KBM-7 (cell line): ENCODE results near the gene KRTAP22-1.

ENCODE experiments used
- DNase-seq: peaks from one replicate; pipeline ENCODE4 v3.0.0-alpha.2; 2015
- in situ Hi-C: fragments of 300-500 bp; cut with MboI; formaldehyde crosslinking; loops from 2 replicates; pipeline ENCODE4 v1.14.3; 2020; ENCODE audit warnings: low sequenced_read_pairs, low pct_unique_long_range_greater_than_20kb, mixed read lengths

The KRTAP22-1 gene

DNA sequence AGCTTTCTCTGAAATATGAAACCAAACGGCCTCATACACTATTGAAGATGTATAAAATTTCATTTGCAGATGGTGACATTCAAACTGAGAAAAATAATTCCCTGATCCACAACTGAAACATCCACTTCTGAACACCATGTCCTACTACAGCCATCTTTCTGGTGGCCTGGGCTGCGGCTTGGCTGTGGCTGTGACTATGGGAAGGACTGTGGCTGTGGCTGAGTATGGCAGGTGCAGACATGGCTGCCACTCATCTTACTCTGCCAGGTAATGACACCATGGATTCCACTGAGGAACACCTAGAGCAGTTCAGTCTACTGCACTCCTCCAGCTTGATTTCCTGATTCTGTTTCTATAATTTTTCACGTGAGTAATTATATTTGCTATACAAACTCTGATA lies 19.6 kb downstream of the KRTAP22-1 start, which contains the start of gene KRTAP20-4:
Gene KRTAP20-4, plus strand, starts transcription at position 106 of the 400 bp plus-strand sequence.
- DNase-seq = no peak
- in situ Hi-C loops = no loop called here

DNA sequence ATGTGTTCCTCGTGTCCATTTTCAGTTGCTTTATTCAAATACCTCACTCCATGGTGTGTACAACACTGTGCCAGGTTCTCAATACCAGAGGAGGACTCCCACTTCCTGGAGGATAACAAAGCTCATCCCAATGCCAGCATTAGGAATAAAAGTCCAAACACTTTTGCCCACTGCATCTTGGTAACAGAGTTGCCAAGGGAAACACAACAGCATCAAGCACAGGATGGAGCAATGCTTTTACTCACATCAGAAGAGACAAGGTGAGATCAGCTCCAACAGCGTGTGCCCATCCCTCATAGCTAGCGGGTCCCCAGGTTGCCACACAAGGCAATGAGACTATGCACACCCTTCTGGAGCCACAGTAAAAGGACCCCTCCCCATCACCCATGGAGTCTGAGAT lies 22.5 kb downstream of the KRTAP22-1 start:
- no peak for DNase-seq
- in situ Hi-C loops = no loop called here

DNA sequence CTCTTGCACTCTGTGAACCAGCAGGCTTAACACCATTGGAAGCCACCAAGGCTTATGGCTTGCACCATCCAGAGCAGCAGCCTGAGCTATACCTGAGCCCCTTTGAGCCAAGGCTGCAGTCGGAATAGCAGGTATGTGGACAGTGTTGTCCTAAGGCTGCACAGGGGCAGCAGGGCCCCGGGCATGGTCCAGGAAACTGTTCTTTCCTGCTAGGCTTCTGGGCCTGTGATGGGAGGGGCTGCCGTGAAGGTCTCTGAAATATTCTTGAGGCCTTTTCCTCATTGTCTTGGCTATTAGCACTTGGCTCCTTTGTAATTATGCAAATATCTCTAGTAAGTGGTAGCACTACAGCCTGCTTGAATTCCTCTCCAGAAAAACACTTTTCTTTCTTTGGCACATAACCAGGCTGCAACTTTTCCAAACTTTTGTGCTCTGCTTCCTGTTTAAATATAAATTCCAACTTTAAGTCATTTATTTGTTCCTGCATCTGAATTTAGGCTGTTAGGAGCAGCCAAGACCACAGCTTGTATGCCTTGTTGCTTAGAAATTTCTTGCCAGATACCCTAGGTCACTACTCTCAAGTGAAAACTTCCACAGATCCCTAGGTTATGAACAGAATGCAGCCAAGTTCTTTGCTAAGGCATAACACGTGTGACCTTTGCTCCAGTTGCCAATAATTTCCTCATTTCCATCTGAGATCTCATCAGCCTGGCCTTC lies 24.7 kb downstream of the KRTAP22-1 start:
- in situ Hi-C loops = no loop called here
- no peak for DNase-seq

DNA sequence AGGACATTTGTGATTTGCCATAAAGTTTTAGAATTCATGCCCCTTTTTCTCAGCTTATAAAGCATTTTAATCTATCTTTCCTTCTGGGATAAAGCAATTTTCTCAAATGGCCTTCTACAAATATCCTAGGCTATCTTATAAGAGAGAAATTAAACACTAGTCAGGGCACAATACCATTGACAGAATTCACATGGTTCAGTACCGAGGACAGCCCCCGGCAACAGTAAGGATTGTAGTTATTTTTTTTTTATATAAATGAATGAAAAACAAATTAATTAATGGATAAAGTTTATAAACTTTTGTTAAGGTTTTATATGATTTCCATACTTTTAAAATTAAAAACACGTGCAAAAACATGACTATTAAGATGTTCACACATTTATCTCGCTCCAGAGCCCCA lies 27.2 kb downstream of the KRTAP22-1 start:
- DNase-seq = no peak
- in situ Hi-C loops = no loop called here

DNA sequence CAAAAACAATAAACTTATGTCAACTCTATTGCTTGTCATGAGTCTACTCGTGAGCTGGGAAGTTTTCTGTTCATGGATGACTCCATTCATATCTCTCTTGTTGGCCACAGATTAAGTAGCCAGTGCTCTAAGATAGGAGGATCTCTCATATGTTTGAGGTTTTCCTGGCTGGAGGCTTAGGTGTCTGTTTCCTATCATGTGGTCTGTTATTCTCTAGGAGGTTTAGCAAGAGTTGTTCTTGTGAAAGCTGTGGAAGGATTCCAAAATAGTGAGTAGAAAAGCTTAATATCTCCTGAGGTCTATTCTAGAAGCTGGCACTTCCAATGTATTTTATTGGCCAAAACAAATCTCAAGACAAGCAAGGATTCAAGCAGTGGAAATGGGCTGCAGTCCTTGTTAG lies 28.3 kb downstream of the KRTAP22-1 start:
- in situ Hi-C loops = no loop called here
- no peak for DNase-seq

DNA sequence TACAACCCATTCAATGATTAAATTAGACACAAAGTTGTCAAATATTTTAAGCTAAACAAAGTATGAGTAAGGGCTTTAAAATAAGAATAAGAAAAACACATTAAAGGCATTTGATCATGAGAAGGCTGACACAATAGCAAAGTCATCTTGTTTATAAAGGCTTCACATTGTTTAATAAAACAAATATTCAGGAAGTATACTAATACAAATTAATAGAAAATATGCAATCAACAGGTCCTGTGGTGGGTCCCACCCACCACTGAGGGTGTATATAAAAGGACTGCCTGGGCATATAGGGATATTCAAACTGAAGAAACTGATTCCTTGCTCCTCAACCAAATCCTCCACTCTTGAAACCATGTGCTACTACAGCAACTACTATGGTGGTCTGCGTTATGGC lies 34.0 kb downstream of the KRTAP22-1 start, which contains the start of gene KRTAP20-2:
Gene KRTAP20-2, plus strand, starts transcription at position 301 of the 400 bp plus-strand sequence. Its CDS starts 58 bp downstream, at position 359.
- no peak for DNase-seq
- in situ Hi-C loops = no loop called here

DNA sequence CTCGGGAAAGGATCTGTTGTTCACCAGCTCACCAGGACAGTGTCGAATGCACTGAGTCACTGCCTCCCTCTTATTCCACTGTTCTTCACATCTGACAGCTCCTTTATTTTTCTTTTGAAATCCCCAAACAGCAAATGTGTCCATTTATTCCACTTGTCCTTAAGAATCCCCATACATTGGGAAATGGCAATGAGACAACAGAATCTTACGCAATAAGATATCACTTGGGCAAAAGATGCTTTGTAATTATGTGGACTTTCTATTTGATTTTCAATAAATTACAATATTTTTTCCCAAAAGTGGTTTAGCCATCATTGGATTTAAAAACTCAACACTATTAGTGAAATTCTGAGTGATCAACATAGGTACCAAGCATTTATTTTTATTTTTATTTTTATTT lies 37.8 kb downstream of the KRTAP22-1 start:
- in situ Hi-C loops = no loop called here

DNA sequence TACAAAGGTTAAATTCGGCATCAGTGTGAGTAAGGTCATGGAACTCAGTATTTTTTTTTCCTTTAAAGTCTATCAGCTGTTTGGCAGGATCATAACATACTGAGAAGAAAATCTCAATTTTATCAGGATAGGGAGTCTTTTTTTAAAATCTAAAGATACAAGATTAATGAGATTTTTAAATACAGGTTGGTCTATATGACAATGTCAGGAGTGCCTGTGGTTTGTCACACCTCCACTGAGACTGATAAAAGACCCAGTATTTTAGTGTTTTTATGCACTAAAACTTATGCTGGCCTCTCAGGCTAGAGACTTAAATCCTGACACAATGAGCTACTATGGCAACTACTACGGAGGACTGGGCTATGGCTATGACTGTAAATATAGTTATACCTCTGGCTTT lies 41.7 kb downstream of the KRTAP22-1 start, which contains the start of gene KRTAP20-3:
Gene KRTAP20-3, plus strand, starts transcription at position 301 of the 400 bp plus-strand sequence.
- in situ Hi-C loops = no loop called here

More for the DNA sequence above, 37.8 kb downstream of the KRTAP22-1 start:
- no peak for DNase-seq

DNA sequence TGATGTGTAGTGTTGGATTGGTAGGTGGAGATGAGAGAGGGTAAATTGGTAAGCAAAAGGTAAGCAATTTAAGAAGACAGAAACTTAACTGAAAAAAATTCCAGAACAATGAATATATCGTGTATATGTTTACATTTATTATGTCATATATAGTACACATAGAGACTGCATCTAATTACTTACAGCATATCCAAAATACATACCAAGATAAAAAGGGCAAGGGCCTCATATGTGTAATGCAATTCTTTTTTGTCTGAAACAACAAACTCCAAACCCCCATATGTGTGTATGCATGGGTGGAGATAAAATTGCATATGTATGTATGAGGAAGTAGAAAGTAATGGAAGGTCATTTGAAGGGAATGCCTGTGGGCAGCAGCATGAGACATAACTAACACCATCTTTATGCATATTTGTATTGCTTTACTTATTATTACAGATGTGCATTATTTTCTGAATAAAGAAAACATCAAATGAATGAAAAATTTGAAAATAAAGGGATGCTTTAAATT lies 46.1 kb downstream of the KRTAP22-1 start:
- no peak for DNase-seq
- in situ Hi-C loops = no loop called here

More for the DNA sequence above, 41.7 kb downstream of the KRTAP22-1 start, which contains the start of gene KRTAP20-3:
- no peak for DNase-seq
